HepG2 (cell line): ENCODE data around the gene GRID1.

Experiments used
- FUBP1 ChIP-seq: sonication (generic); formaldehyde crosslinking; IDR thresholded peaks from 2 replicates; pipeline ENCODE4 v1.5.1; 2020; ENCODE audit warnings: missing genetic modification reagents, mild to moderate bottlenecking, borderline replicate concordance
- MEIS2 ChIP-seq: sonication (generic); formaldehyde crosslinking; IDR thresholded peaks from 2 replicates; pipeline ENCODE4 v1.9.0; 2021; ENCODE audit warnings: mild to moderate bottlenecking, missing genetic modification reagents
- NFAT5 ChIP-seq: sonication (generic); formaldehyde crosslinking; IDR thresholded peaks from 2 replicates; pipeline ENCODE4 v1.4.0; 2020; ENCODE audit warnings: missing genetic modification reagents
- POLR2AphosphoS5 ChIP-seq: IDR thresholded peaks from 2 replicates; pipeline ENCODE4 v1.6.1; 2012; ENCODE audit warnings: low read depth, low read length
- ZNF121 ChIP-seq: sonication (generic); formaldehyde crosslinking; IDR thresholded peaks from 2 replicates; pipeline ENCODE4 v1.5.0; 2020; ENCODE audit warnings: mild to moderate bottlenecking, missing genetic modification reagents
- ZNF724P ChIP-seq: sonication (generic); formaldehyde crosslinking; IDR thresholded peaks from 2 replicates; pipeline ENCODE4 v1.8.0; 2022; ENCODE audit warnings: missing genetic modification reagents, borderline replicate concordance
- ZSCAN29 ChIP-seq: sonication (generic); formaldehyde crosslinking; conservative IDR thresholded peaks from 2 replicates; pipeline ENCODE4 v1.4.0; 2020; ENCODE audit warnings: mild to moderate bottlenecking, missing genetic modification reagents
- TF ChIP-seq, protein P1 (sequence below): sonication (generic); formaldehyde crosslinking; IDR thresholded peaks from 2 replicates; pipeline ENCODE4 v1.9.0; 2021; ENCODE audit warnings: missing genetic modification reagents, borderline replicate concordance
- TF ChIP-seq, protein P2 (sequence below): sonication (generic); formaldehyde crosslinking; IDR thresholded peaks from 2 replicates; pipeline ENCODE4 v1.5.0; 2020; ENCODE audit warnings: mild to moderate bottlenecking, missing genetic modification reagents, moderate library complexity

- TF ChIP-seq, protein P1, sequence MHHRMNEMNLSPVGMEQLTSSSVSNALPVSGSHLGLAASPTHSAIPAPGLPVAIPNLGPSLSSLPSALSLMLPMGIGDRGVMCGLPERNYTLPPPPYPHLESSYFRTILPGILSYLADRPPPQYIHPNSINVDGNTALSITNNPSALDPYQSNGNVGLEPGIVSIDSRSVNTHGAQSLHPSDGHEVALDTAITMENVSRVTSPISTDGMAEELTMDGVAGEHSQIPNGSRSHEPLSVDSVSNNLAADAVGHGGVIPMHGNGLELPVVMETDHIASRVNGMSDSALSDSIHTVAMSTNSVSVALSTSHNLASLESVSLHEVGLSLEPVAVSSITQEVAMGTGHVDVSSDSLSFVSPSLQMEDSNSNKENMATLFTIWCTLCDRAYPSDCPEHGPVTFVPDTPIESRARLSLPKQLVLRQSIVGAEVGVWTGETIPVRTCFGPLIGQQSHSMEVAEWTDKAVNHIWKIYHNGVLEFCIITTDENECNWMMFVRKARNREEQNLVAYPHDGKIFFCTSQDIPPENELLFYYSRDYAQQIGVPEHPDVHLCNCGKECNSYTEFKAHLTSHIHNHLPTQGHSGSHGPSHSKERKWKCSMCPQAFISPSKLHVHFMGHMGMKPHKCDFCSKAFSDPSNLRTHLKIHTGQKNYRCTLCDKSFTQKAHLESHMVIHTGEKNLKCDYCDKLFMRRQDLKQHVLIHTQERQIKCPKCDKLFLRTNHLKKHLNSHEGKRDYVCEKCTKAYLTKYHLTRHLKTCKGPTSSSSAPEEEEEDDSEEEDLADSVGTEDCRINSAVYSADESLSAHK (CRISPR knock-in tag): no peak
- TF ChIP-seq FUBP1 (CRISPR knock-in tag): no peak
- no peak for TF ChIP-seq POLR2AphosphoS5
- TF ChIP-seq, protein P2, sequence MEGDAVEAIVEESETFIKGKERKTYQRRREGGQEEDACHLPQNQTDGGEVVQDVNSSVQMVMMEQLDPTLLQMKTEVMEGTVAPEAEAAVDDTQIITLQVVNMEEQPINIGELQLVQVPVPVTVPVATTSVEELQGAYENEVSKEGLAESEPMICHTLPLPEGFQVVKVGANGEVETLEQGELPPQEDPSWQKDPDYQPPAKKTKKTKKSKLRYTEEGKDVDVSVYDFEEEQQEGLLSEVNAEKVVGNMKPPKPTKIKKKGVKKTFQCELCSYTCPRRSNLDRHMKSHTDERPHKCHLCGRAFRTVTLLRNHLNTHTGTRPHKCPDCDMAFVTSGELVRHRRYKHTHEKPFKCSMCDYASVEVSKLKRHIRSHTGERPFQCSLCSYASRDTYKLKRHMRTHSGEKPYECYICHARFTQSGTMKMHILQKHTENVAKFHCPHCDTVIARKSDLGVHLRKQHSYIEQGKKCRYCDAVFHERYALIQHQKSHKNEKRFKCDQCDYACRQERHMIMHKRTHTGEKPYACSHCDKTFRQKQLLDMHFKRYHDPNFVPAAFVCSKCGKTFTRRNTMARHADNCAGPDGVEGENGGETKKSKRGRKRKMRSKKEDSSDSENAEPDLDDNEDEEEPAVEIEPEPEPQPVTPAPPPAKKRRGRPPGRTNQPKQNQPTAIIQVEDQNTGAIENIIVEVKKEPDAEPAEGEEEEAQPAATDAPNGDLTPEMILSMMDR (CRISPR knock-in tag): no peak
- TF ChIP-seq ZNF121: no peak
- no peak for TF ChIP-seq NFAT5 (CRISPR knock-in tag)
- no peak for TF ChIP-seq ZNF724P (CRISPR knock-in tag)
- TF ChIP-seq MEIS2 (CRISPR knock-in tag): no peak
- TF ChIP-seq ZSCAN29: no peak
Measured at GRCh38 chr10:86200269-86200668, 166.3 kb downstream of the GRID1 start.
